Measurements from ENCODE around the gene ENDOU. TPM values are rescaled to one million over a fixed set of nuclear protein-coding genes. Genes with fewer than 3 reads are reported as not detected.

ENDOU gene
- total RNA-seq, 1 donor from 2014 or later = not detected

GRCh38 chr12:47747596-47748506 is 22.6 kb upstream of the ENDOU start:
- no peak overlapping the region for H3K27ac ChIP-seq
- peaks cover 9 to 19% of the 10 kb centered on the region in 2 donors for H3K4me1 ChIP-seq
- H3K4me3 ChIP-seq = no peak overlapping the region
- no peak for TF ChIP-seq CTCF (IDR thresholded peaks at IDR 0.05)
- DNase-seq (ENCODE audit: low spot score in 2 of 2) = no peak
- H3K27me3 ChIP-seq = no peaks in the 10 kb centered on the region
- H3K36me3 ChIP-seq = peaks cover 54 to 76% of the 10 kb centered on the region in 2 donors
- no peaks in the 10 kb centered on the region for H3K9me3 ChIP-seq
- intact Hi-C loops (cut with DNase I) = no loop called here

- Histone ChIP-seq H3K27ac (no peak overlapping the region), H3K4me3 (no peak overlapping the region), H3K36me3 (peaks cover 54 to 76% of the 10 kb centered on the region in 2 donors), H3K4me1 (peaks cover 2 to 12% of the 10 kb centered on the region in 2 donors), H3K9me3 (no peaks in the 10 kb centered on the region), H3K27me3 (no peaks in the 10 kb centered on the region)
- no peak for TF ChIP-seq CTCF (IDR thresholded peaks at IDR 0.05)
- intact Hi-C loops (cut with DNase I) = no loop called here
- no peak for DNase-seq (ENCODE audit: low spot score in 2 of 2)
Measured at GRCh38 chr12:47747126-47747525, 21.8 kb upstream of the ENDOU start.

GRCh38 chr12:47746523-47746922 is 21.2 kb upstream of the ENDOU start:
- intact Hi-C loops (cut with DNase I) = no loop called here
- no peak overlapping the region for H3K27ac ChIP-seq
- H3K9me3 ChIP-seq = no peaks in the 10 kb centered on the region
- H3K36me3 ChIP-seq = peaks cover 52 to 70% of the 10 kb centered on the region in 2 donors
- H3K4me1 ChIP-seq = peaks cover 0 to 10% of the 10 kb centered on the region in 2 donors
- TF ChIP-seq CTCF (IDR thresholded peaks at IDR 0.05) = no peak
- H3K4me3 ChIP-seq = no peak overlapping the region
- no peak for DNase-seq (ENCODE audit: low spot score in 2 of 2)
- H3K27me3 ChIP-seq = no peaks in the 10 kb centered on the region

- H3K4me3 ChIP-seq = no peak overlapping the region
- peaks cover 47 to 65% of the 10 kb centered on the region in 2 donors for H3K36me3 ChIP-seq
- intact Hi-C loops (cut with DNase I) = no loop called here
- TF ChIP-seq CTCF (IDR thresholded peaks at IDR 0.05) = no peak
- H3K9me3 ChIP-seq = no peaks in the 10 kb centered on the region
- H3K27ac ChIP-seq = no peak overlapping the region
- peaks cover 0 to 10% of the 10 kb centered on the region in 2 donors for H3K4me1 ChIP-seq
- DNase-seq (ENCODE audit: low spot score in 2 of 2) = no peak
- H3K27me3 ChIP-seq = no peaks in the 10 kb centered on the region
Measured at GRCh38 chr12:47746073-47746472, 20.8 kb upstream of the ENDOU start.

- H3K36me3 ChIP-seq = peaks cover 42 to 62% of the 10 kb centered on the region in 2 donors
- no peak for TF ChIP-seq CTCF (IDR thresholded peaks at IDR 0.05)
Measured at GRCh38 chr12:47745485-47746041, 20.3 kb upstream of the ENDOU start.

More at GRCh38 chr12:47745485-47746041, 20.3 kb upstream of the ENDOU start:
- H3K27me3 ChIP-seq = no peaks in the 10 kb centered on the region
- intact Hi-C loops (cut with DNase I) = no loop called here
- peaks cover 0 to 11% of the 10 kb centered on the region in 2 donors for H3K4me1 ChIP-seq
- no peaks in the 10 kb centered on the region for H3K9me3 ChIP-seq
- DNase-seq (ENCODE audit: low spot score in 2 of 2) = no peak
- H3K27ac ChIP-seq = no peak overlapping the region
- no peak overlapping the region for H3K4me3 ChIP-seq
